Uterus (tissue), 4 donors: Measurements from ENCODE around the gene NEBL. TPM values are rescaled to one million over a fixed set of nuclear protein-coding genes. Genes with fewer than 3 reads are reported as not detected.

ENCODE experiments used
- DNase-seq, 2 donors: peaks; one replicate each; pipeline ENCODE4 v3.0.0-alpha.2; 2019 to 2020
- H3K27ac ChIP-seq, 2 donors: fragments of 200-600 bp; sonication (generic); 1 replicate in 1 of 2; 2 replicates in 1 of 2; pipeline ENCODE4 v1.5.1; 2016 to 2018
- H3K27me3 ChIP-seq, 2 donors: fragments of 200-600 bp; sonication (generic); one replicate each; pipeline ENCODE4 v1.5.1; 2018 to 2019; ENCODE audit warnings: control low read depth in 1 of 2
- H3K36me3 ChIP-seq, 2 donors: fragments of 200-600 bp; sonication (generic); one replicate each; pipeline ENCODE4 v1.5.1; 2019; ENCODE audit warnings: control low read depth in 1 of 2
- H3K4me1 ChIP-seq, 2 donors: fragments of 200-600 bp; sonication (generic); one replicate each; pipeline ENCODE4 v1.5.1; 2018 to 2019; ENCODE audit warnings: control low read depth in 1 of 2
- H3K4me3 ChIP-seq, 2 donors: fragments of 200-600 bp; sonication (generic); 1 replicate in 1 of 2; 2 replicates in 1 of 2; pipeline ENCODE4 v1.5.1; 2018 to 2019; ENCODE audit warnings: mild to moderate bottlenecking in 1 of 2
- H3K9me3 ChIP-seq, 2 donors: fragments of 200-600 bp; sonication (generic); one replicate each; pipeline ENCODE4 v1.5.1; 2019; ENCODE audit warnings: control low read depth in 1 of 2
- CTCF ChIP-seq, 4 experiments: fragments of 200-600 bp in 2 of 4; fragments of 450-650 bp in 2 of 4; sonication (generic) in 2 of 4; IDR thresholded peaks; one replicate each; pipeline ENCODE4 v1.5.1; 2016 to 2019; ENCODE audit warnings: antibody characterized with exemption in 4 of 4, mild to moderate bottlenecking in 2 of 4, moderate library complexity in 1 of 4
- POLR2A ChIP-seq, 2 donors: fragments of 450-650 bp; IDR thresholded peaks; one replicate each; pipeline ENCODE4 v1.6.1; 2016; ENCODE audit warnings: antibody characterized with exemption in 2 of 2, mild to moderate bottlenecking in 1 of 2, moderate library complexity in 1 of 2
- intact Hi-C: fragments of 100-400 bp; cut with DNase I; formaldehyde crosslinking; loops from one replicate; pipeline ENCODE4 v1.15.1; 2023; ENCODE audit warnings: low total_unique reads
- total RNA-seq, 4 donors: library from RNA; depleted of rRNA in 3 of 4; stranded (reverse); fragments of >200 nt in 3 of 4; gene quantifications; one replicate each; pipeline versions ENCODE4 v1.1.0 to v1.2.4, GENCODE V29; 2014 to 2023
- donor health status: DM: yes; HTN: yes; CAD: no.

NEBL gene
- total RNA-seq, 4 donors from 2014 or later, result 0.26 to 22.2 (median 1.6) TPM

GRCh38 chr10:20916976-20917375 is 19.9 kb upstream of the NEBL start:
- Histone ChIP-seq H3K27ac (no peak overlapping the region), H3K4me3 (no peak overlapping the region), H3K9me3 (no peaks in the 10 kb centered on the region), H3K4me1 (no peaks in the 10 kb centered on the region), H3K27me3 (no peaks in the 10 kb centered on the region), H3K36me3 (no peaks in the 10 kb centered on the region)
- intact Hi-C loops, result no loop called here
- no peak for TF ChIP-seq CTCF (IDR thresholded peaks at IDR 0.05)
- no peak for TF ChIP-seq POLR2A (IDR thresholded peaks at IDR 0.05)
- DNase-seq, result no peak

- DNase-seq, result no peak
- Histone ChIP-seq H3K9me3 (no peaks in the 10 kb centered on the region), H3K36me3 (no peaks in the 10 kb centered on the region), H3K4me1 (no peaks in the 10 kb centered on the region), H3K4me3 (no peak overlapping the region), H3K27ac (no peak overlapping the region), H3K27me3 (no peaks in the 10 kb centered on the region)
- intact Hi-C loops, result no loop called here
- no peak for TF ChIP-seq POLR2A (IDR thresholded peaks at IDR 0.05)
- no peak for TF ChIP-seq CTCF (IDR thresholded peaks at IDR 0.05)
Observed at GRCh38 chr10:20912969-20913368, 15.9 kb upstream of the NEBL start.

GRCh38 chr10:20911626-20912025 is 14.5 kb upstream of the NEBL start:
- DNase-seq, result no peak
- no peak for TF ChIP-seq POLR2A (IDR thresholded peaks at IDR 0.05)
- no peak for TF ChIP-seq CTCF (IDR thresholded peaks at IDR 0.05)
- H3K27ac ChIP-seq, result no peak overlapping the region
- no peaks in the 10 kb centered on the region for H3K27me3 ChIP-seq
- no peaks in the 10 kb centered on the region for H3K4me1 ChIP-seq
- no peaks in the 10 kb centered on the region for H3K36me3 ChIP-seq
- H3K9me3 ChIP-seq, result no peaks in the 10 kb centered on the region
- intact Hi-C loops, result no loop called here
- H3K4me3 ChIP-seq, result no peak overlapping the region

- TF ChIP-seq POLR2A (IDR thresholded peaks at IDR 0.05) (no peak), CTCF (IDR thresholded peaks at IDR 0.05) (no peak)
- Histone ChIP-seq H3K9me3 (no peaks in the 10 kb centered on the region), H3K36me3 (no peaks in the 10 kb centered on the region), H3K4me1 (no peaks in the 10 kb centered on the region), H3K27me3 (no peaks in the 10 kb centered on the region), H3K27ac (no peak overlapping the region), H3K4me3 (no peak overlapping the region)
- no peak for DNase-seq
- intact Hi-C loops, result no loop called here
Observed at GRCh38 chr10:20909801-20910200, 12.7 kb upstream of the NEBL start.

- no peaks in the 10 kb centered on the region for H3K36me3 ChIP-seq
- TF ChIP-seq POLR2A (IDR thresholded peaks at IDR 0.05), result no peak
- no peak for TF ChIP-seq CTCF (IDR thresholded peaks at IDR 0.05)
- H3K9me3 ChIP-seq, result no peaks in the 10 kb centered on the region
- no peak for DNase-seq
- H3K27ac ChIP-seq, result no peak overlapping the region
- no peak overlapping the region for H3K4me3 ChIP-seq
- intact Hi-C loops, result no loop called here
- H3K27me3 ChIP-seq, result no peaks in the 10 kb centered on the region
- H3K4me1 ChIP-seq, result no peaks in the 10 kb centered on the region
Observed at GRCh38 chr10:20908391-20908790, 11.3 kb upstream of the NEBL start.
